MM.1S (cell line): ENCODE measurements around the gene PRKAG2.

Experiments
- CTCF ChIP-seq: fragments of 300-600 bp; sonication (generic); IDR thresholded peaks from 2 replicates; pipeline ENCODE4 v1.5.1; 2016; ENCODE audit warnings: antibody characterized with exemption, low read length, mixed read lengths
- EZH2phosphoT487 ChIP-seq: fragments of 300-600 bp; sonication (generic); IDR thresholded peaks from 2 replicates; pipeline ENCODE4 v1.6.1; 2018; ENCODE audit warnings: antibody characterized with exemption, low read length

GRCh38 chr7:151833691-151834090 is 43.2 kb downstream of the PRKAG2 start:
- TF ChIP-seq CTCF (no peak), EZH2phosphoT487 (no peak)
